HEK293T (cell line): Measurements from ENCODE around the gene TFF1.

Experiments
- BHLHE40 ChIP-seq: fragments of 450-650 bp; IDR thresholded peaks from 2 replicates; pipeline ENCODE4 v1.6.1; 2016; ENCODE audit warnings: mild to moderate bottlenecking, moderate library complexity, borderline replicate concordance
- ELF4 ChIP-seq: fragments of 450-650 bp; IDR thresholded peaks from 2 replicates; pipeline ENCODE4 v1.6.1; 2017; ENCODE audit warnings: antibody characterized with exemption
- FOXA1 ChIP-seq: fragments of 450-650 bp; IDR thresholded peaks from 2 replicates; pipeline ENCODE4 v1.6.1; 2016; ENCODE audit warnings: mild to moderate bottlenecking
- FOXK2 ChIP-seq: fragments of 450-650 bp; IDR thresholded peaks from 2 replicates; pipeline ENCODE4 v1.6.1; 2016; ENCODE audit warnings: mild to moderate bottlenecking
- FOXM1 ChIP-seq: fragments of 450-650 bp; IDR thresholded peaks from 2 replicates; pipeline ENCODE4 v1.6.1; 2017; ENCODE audit warnings: mild to moderate bottlenecking, borderline replicate concordance
- HDGF ChIP-seq: fragments of 450-650 bp; IDR thresholded peaks from 2 replicates; pipeline ENCODE4 v1.6.1; 2017; ENCODE audit warnings: antibody characterized with exemption, borderline replicate concordance
- LEF1 ChIP-seq: fragments of 450-650 bp; IDR thresholded peaks from 2 replicates; pipeline ENCODE4 v1.6.1; 2017; ENCODE audit warnings: mild to moderate bottlenecking, borderline replicate concordance
- NFRKB ChIP-seq: fragments of 450-650 bp; IDR thresholded peaks from 2 replicates; pipeline ENCODE4 v1.6.1; 2016; ENCODE audit warnings: mild to moderate bottlenecking, moderate library complexity
- PKNOX1 ChIP-seq: fragments of 450-650 bp; IDR thresholded peaks from 2 replicates; pipeline ENCODE4 v1.6.1; 2016
- SP1 ChIP-seq: fragments of 450-650 bp; IDR thresholded peaks from 2 replicates; pipeline ENCODE4 v1.6.1; 2017
- SUZ12 ChIP-seq: fragments of 450-650 bp; IDR thresholded peaks from 2 replicates; pipeline ENCODE4 v1.6.1; 2016; ENCODE audit warnings: mild to moderate bottlenecking
- TARDBP ChIP-seq: fragments of 450-650 bp; IDR thresholded peaks from 2 replicates; pipeline ENCODE4 v1.6.1; 2016
- ZNF384 ChIP-seq: fragments of 450-650 bp; IDR thresholded peaks from 2 replicates; pipeline ENCODE4 v1.6.1; 2016

- TF ChIP-seq FOXK2 = no peak
- TF ChIP-seq SUZ12 = no peak
- no peak for TF ChIP-seq HDGF
- TF ChIP-seq SP1 = no peak
- no peak for TF ChIP-seq LEF1
- TF ChIP-seq TARDBP = no peak
- TF ChIP-seq FOXM1 = no peak
- no peak for TF ChIP-seq FOXA1
- TF ChIP-seq NFRKB = no peak
- TF ChIP-seq ELF4 = no peak
- no peak for TF ChIP-seq BHLHE40
- no peak for TF ChIP-seq ZNF384
- TF ChIP-seq PKNOX1 = no peak
These were observed 23.9 kb upstream of the TFF1 start for GRCh38 chr21:42390193-42390592.
